GM12891 (cell line): ENCODE measurements around the gene SPDYA.

Source experiments
- POLR2A ChIP-seq: IDR thresholded peaks from 2 replicates; pipeline ENCODE4 v1.6.1; 2011; ENCODE audit warnings: low read depth, low read length, control low read depth
- SPI1 ChIP-seq: IDR thresholded peaks from 2 replicates; pipeline ENCODE4 v1.6.1; 2011; ENCODE audit warnings: low read depth, low read length, control low read depth

GRCh38 chr2:28802975-28803429 is 7.6 kb upstream of the SPDYA start:
- TF ChIP-seq POLR2A (no peak), SPI1 (no peak)
